HEK293T (cell line): ENCODE measurements around the gene CXCL17.

ENCODE experiments used
- ARNT ChIP-seq: fragments of 450-650 bp; IDR thresholded peaks from 2 replicates; pipeline ENCODE4 v1.6.1; 2017; ENCODE audit warnings: mild to moderate bottlenecking
- FOXK2 ChIP-seq: fragments of 450-650 bp; IDR thresholded peaks from 2 replicates; pipeline ENCODE4 v1.6.1; 2016; ENCODE audit warnings: mild to moderate bottlenecking
- HDGF ChIP-seq: fragments of 450-650 bp; IDR thresholded peaks from 2 replicates; pipeline ENCODE4 v1.6.1; 2017; ENCODE audit warnings: antibody characterized with exemption, borderline replicate concordance
- LEF1 ChIP-seq: fragments of 450-650 bp; IDR thresholded peaks from 2 replicates; pipeline ENCODE4 v1.6.1; 2017; ENCODE audit warnings: mild to moderate bottlenecking, borderline replicate concordance
- NFRKB ChIP-seq: fragments of 450-650 bp; IDR thresholded peaks from 2 replicates; pipeline ENCODE4 v1.6.1; 2016; ENCODE audit warnings: mild to moderate bottlenecking, moderate library complexity
- SP1 ChIP-seq: fragments of 450-650 bp; IDR thresholded peaks from 2 replicates; pipeline ENCODE4 v1.6.1; 2017
- SUZ12 ChIP-seq: fragments of 450-650 bp; IDR thresholded peaks from 2 replicates; pipeline ENCODE4 v1.6.1; 2016; ENCODE audit warnings: mild to moderate bottlenecking

- TF ChIP-seq SUZ12, result no peak
- no peak for TF ChIP-seq ARNT
- TF ChIP-seq HDGF, result no peak
- TF ChIP-seq SP1, result no peak
- no peak for TF ChIP-seq NFRKB
- TF ChIP-seq FOXK2, result no peak
- TF ChIP-seq LEF1, result no peak
These were observed 30.5 kb downstream of the CXCL17 start for GRCh38 chr19:42412227-42412626.
